ENCODE results near the gene TAF5L.
"Not testable (repeated sequence)": the region's sequence is repeated elsewhere in the genome, so short reads cannot be mapped to it uniquely, and the experiment has no call there.

TAF5L gene

GRCh38 chr1:229642376-229642775, 16.5 kb upstream of the TAF5L start:
- no peak for DNase-seq (ENCODE audit: low spot score)

GRCh38 chr1:229641306-229641705, 15.4 kb upstream of the TAF5L start:
- DNase-seq (ENCODE audit: low spot score) = no peak

- DNase-seq (ENCODE audit: low spot score) = no peak
Measured at GRCh38 chr1:229640455-229640854, 14.5 kb upstream of the TAF5L start.

DNA sequence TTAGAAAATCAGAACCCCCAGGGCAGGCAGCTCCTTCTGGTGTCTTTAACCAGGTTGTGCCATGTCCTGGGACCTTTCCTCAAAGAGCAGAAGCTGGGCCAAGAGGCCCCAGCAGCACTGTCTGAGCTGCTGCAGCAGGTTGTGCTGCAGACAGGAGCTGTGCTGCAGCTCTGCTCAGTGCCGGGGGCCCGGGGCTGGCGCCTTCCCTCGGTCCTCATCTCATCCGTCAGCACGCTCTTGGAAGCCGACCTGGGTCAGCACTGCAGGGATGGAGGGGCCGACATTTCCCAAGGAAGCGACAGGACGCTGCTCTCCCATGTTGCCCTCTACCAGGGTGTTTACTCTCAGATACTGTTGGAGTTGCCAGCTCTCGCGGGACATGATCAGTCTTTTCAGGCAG, 11.8 kb upstream of the TAF5L start:
- DNase-seq (ENCODE audit: low spot score) = no peak

GRCh38 chr1:229636042-229636441, 10.1 kb upstream of the TAF5L start:
- no peak for DNase-seq (ENCODE audit: low spot score)

DNA sequence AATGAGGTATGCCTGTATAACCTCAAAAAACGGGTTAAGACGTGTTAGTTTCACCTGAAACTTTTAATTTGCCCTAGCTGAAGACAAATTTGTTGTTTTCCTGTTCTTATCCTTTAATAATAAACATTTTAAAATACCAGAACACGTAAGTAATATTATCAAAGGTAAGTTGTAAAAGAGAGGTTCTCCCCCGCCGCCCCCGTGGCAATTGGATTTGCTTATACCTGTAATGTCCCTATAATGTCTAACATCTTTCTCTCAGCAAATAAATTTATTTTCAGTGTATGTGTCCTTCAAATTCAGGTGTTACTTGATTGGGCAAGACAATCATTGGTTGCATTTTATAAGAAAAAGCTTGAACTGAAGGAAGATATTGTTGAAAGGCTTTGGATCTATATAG, 6.0 kb upstream of the TAF5L start:
- DNase-seq (ENCODE audit: low spot score) = no peak

GRCh38 chr1:229631148-229631547, 5.2 kb upstream of the TAF5L start:
- no peak for DNase-seq (ENCODE audit: low spot score)

DNA sequence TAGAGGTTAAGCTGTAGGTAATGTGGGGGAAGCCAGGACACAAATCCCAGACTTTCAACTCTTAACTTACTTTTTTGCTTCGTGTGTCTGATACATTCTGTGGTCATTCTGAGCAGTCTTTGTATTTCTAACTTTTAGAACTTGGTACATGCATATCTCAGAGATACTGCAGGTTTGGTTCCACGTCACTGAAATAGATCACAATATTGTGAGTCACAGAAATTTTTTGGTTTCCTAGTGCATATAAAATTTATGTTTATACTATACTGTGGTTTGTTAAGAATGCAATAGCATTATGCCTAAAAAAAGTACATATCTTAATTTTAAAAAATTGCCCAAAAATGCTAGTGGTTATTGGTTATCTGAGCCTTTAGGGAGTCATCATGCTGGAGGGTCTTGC, 3.3 kb upstream of the TAF5L start:
- no peak for DNase-seq (ENCODE audit: low spot score)

DNA sequence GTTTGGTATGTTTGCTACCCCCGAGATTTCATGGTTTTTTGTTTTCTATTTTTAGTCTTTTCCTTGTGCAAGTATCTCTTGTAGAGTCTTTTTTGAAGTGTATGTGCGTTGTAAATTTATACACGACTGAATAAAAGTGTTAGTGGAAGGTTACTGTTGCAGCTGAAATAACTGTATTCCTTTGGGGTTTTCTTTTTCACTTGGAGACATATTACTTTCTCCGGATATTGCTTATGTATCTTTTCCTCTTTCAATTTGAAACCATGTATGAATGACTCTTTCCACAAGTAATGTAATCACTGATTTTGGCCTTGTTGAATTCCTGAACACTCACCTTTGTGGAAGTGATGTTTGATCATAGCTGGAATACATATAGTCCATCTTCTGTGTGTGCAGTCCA, 1.1 kb upstream of the TAF5L start:
- no peak for DNase-seq (ENCODE audit: low spot score)

- DNase-seq (ENCODE audit: low spot score) = peak; percentile 63
Measured at GRCh38 chr1:229625071-229625914, 629 bp downstream of the TAF5L start.

DNA sequence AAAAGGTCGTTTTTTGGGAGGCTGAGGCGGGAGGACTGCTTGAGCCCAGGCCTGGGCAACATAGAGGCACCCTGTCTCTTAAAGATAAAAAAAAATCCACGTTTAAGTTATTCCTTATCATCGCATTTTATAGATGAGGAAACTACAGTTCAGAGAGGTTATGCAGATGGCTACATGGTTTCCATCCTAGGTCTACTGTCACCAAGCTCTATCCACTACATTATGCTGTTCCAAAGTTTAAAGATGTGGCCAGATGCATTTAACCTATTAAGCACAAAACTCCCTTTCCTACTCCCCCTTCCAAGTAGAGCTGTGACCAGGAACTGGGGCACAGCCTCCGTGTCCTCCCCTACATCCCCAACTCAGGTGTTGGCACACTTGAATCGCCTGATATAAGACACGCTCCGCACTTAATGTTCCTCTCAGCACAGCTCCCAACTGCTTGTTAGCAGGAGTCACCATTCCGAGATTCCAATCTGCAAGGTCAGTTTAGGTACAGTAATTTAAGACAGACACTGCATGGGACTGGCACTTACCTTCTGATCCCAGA, 1.3 kb downstream of the TAF5L start:
- no peak for DNase-seq (ENCODE audit: low spot score)

GRCh38 chr1:229623838-229624237, 2.1 kb downstream of the TAF5L start:
- DNase-seq (ENCODE audit: low spot score) = no peak

GRCh38 chr1:229623225-229623624, 2.7 kb downstream of the TAF5L start:
- DNase-seq (ENCODE audit: low spot score) = no peak

DNA sequence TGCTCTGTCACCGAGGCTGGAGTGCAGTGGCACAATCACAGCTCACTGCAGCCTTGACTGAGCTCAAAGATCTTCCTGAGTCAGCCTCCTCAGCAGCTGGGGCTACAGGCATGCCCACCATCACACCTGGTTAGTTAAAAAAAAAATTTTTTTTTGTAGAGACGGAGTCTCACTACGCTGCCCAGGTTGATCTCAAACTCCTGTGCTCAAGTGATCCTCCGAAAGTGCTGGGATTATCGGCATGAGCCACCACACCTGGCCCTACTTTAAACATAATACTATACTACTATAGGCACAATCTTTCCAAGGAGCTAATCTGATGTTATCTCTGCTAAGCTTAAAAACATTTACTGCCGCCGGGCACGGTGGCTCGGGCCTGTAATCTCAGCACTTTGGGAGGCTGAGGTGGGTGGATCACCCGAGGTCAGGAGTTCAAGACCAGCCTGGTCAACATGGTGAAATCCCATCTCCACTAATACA, 3.2 kb downstream of the TAF5L start:
- DNase-seq (ENCODE audit: low spot score) = not testable (repeated sequence)

DNA sequence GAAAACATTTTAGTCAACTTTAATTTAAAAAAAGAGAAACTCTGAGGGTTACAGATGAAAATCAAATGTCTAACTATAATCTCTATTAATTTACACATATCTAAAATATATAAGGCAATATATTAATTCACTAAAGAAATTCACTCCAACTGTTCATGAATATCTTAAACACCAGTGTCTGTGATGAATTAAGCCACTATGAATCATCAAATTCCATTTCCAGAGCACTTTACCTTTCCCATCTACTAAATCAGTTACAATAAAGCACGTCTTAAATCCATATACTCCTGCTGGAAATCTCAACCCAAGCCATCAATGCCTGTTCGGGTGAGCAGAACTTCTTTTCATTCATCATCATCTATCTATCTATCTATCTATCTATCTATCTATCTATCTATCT, 4.3 kb downstream of the TAF5L start:
- DNase-seq (ENCODE audit: low spot score) = no peak

DNA sequence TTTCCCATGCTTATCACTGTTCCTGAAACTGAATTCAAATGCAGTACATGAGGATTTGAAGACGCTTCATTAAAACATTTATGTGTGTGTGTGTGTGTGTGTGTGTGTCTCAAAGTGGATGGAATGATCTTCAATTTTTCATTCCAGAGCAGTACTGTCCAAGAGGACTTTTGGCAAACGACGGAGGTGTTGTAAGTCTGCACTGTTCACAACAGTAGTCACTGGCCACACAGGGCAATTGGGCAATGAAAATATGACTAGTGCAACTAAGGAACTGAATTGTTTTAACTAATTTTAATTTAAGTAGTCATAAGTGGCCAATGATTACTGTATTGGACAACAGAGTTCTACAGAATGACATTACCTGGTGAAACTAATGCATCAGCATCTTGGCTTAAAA, 5.0 kb downstream of the TAF5L start:
- no peak for DNase-seq (ENCODE audit: low spot score)

GRCh38 chr1:229619614-229620013, 6.3 kb downstream of the TAF5L start:
- DNase-seq (ENCODE audit: low spot score) = no peak

- no peak for DNase-seq (ENCODE audit: low spot score)
Measured at GRCh38 chr1:229619002-229619401, 6.9 kb downstream of the TAF5L start.

DNA sequence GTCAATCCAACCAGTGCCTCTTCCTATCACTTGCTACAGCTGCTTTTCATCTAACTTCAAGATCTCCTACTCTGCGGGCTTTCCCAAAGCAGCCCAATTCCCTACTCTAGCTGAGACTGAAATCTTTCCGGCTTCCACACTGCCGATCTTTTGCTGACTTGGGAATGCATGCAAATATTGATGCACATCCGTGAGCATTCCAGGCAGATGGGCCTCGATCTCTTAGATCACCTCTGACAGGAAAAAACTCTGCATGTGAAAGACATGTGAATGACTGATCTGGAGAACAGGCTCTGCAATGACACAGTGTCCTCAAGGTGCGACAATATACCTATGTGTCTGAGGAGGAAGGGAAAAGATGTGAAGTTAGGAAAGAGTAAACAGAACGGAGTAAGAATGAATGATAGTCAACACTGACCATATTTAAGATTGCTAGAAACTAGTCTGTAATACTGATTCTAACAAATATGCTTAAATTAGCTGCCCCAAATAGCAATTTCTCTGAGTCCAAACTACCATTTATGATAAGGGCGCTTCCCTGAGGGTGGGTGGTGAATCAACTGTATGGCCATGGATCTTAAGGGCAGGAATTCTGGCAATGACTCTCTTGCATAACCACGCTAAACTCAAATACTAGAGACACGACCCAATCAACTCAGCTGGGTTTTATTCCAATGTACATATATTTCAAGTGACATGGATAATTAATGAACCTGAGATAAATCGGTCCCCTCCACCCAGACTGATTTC, 8.4 kb downstream of the TAF5L start:
- no peak for DNase-seq (ENCODE audit: low spot score)

GRCh38 chr1:229614701-229615100, 11.2 kb downstream of the TAF5L start:
- no peak for DNase-seq (ENCODE audit: low spot score)

DNA sequence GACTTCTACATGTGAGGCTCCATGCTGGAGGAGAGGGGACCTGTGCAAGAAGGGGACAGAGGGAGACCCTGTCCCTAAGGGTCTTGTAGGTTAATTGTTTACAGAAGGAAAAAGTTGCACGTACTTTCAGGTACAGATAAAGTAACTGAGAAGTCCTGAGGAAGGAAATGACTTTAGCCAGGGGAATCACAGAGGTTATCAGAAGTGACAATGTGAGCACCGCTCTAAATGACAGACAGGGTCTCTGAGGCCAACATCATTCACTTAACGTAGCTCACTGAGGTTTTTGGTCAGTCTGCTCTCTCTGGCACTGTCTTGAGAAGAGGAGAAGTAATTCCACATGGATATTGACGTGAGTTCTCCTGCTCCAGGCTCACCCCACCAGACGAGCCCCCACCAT, 12.0 kb downstream of the TAF5L start:
- DNase-seq (ENCODE audit: low spot score) = no peak

DNA sequence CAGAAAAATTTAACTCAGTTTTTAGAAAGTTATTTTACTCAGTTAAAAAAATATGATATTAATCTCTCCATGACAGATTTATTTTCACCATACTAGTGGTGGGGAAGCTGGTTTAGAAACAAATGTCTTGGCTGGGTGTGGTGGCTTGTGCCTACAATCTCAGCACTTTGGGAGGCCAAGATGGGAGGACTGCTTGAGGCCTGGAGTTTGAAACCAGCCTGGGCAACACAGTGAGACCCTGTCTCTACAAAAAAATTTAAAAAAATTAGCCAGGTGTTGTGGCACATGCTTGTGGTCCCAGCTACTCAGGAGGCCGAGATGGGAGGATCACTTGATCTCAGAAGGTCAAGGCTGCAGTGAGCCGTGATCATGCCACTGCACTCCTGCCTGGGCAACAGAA, 17.3 kb downstream of the TAF5L start:
- DNase-seq (ENCODE audit: low spot score) = no peak

- DNase-seq (ENCODE audit: low spot score) = no peak
Measured at GRCh38 chr1:229607370-229607769, 18.6 kb downstream of the TAF5L start.

Measured in COLO829 (cell line).